Uterus (tissue), 4 donors: ENCODE results near the gene FBXO17. TPM values are rescaled to one million over a fixed set of nuclear protein-coding genes. Genes with fewer than 3 reads are reported as not detected.
A peak's percentile ranks its signal among the peaks of the same experiment; 100 is the strongest.

Experiments
- DNase-seq, 2 donors: peaks; one replicate each; pipeline ENCODE4 v3.0.0-alpha.2; 2019 to 2020
- H3K27ac ChIP-seq, 2 donors: fragments of 200-600 bp; sonication (generic); 1 replicate in 1 of 2; 2 replicates in 1 of 2; pipeline ENCODE4 v1.5.1; 2016 to 2018
- H3K27me3 ChIP-seq, 2 donors: fragments of 200-600 bp; sonication (generic); one replicate each; pipeline ENCODE4 v1.5.1; 2018 to 2019; ENCODE audit warnings: control low read depth in 1 of 2
- H3K36me3 ChIP-seq, 2 donors: fragments of 200-600 bp; sonication (generic); one replicate each; pipeline ENCODE4 v1.5.1; 2019; ENCODE audit warnings: control low read depth in 1 of 2
- H3K4me1 ChIP-seq, 2 donors: fragments of 200-600 bp; sonication (generic); one replicate each; pipeline ENCODE4 v1.5.1; 2018 to 2019; ENCODE audit warnings: control low read depth in 1 of 2
- H3K4me3 ChIP-seq, 2 donors: fragments of 200-600 bp; sonication (generic); 1 replicate in 1 of 2; 2 replicates in 1 of 2; pipeline ENCODE4 v1.5.1; 2018 to 2019; ENCODE audit warnings: mild to moderate bottlenecking in 1 of 2
- H3K9me3 ChIP-seq, 2 donors: fragments of 200-600 bp; sonication (generic); one replicate each; pipeline ENCODE4 v1.5.1; 2019; ENCODE audit warnings: control low read depth in 1 of 2
- CTCF ChIP-seq, 4 experiments: fragments of 200-600 bp in 2 of 4; fragments of 450-650 bp in 2 of 4; sonication (generic) in 2 of 4; IDR thresholded peaks; one replicate each; pipeline ENCODE4 v1.5.1; 2016 to 2019; ENCODE audit warnings: antibody characterized with exemption in 4 of 4, mild to moderate bottlenecking in 2 of 4, moderate library complexity in 1 of 4
- POLR2A ChIP-seq, 2 donors: fragments of 450-650 bp; IDR thresholded peaks; one replicate each; pipeline ENCODE4 v1.6.1; 2016; ENCODE audit warnings: antibody characterized with exemption in 2 of 2, mild to moderate bottlenecking in 1 of 2, moderate library complexity in 1 of 2
- intact Hi-C: fragments of 100-400 bp; cut with DNase I; formaldehyde crosslinking; loops from one replicate; pipeline ENCODE4 v1.15.1; 2023; ENCODE audit warnings: low total_unique reads
- total RNA-seq, 4 donors: library from RNA; depleted of rRNA in 3 of 4; stranded (reverse); fragments of >200 nt in 3 of 4; gene quantifications; one replicate each; pipeline versions ENCODE4 v1.1.0 to v1.2.4, GENCODE V29; 2014 to 2023
- donor health status: DM: yes; HTN: yes; CAD: no.

FBXO17 gene
- total RNA-seq, 4 donors from 2014 or later = 3.8 to 47.6 (median 36.7) TPM

- TF ChIP-seq POLR2A (IDR thresholded peaks at IDR 0.05) = no peak
- TF ChIP-seq CTCF (IDR thresholded peaks at IDR 0.05) = no peak
- no peaks in the 10 kb centered on the region for H3K36me3 ChIP-seq
- no peaks in the 10 kb centered on the region for H3K27me3 ChIP-seq
- H3K4me1 ChIP-seq = no peaks in the 10 kb centered on the region
- no peak overlapping the region for H3K4me3 ChIP-seq
- intact Hi-C loops = no loop called here
- no peak for DNase-seq
- H3K9me3 ChIP-seq = no peaks in the 10 kb centered on the region
- no peak overlapping the region for H3K27ac ChIP-seq
Observed at GRCh38 chr19:38980583-38981374, 5.2 kb upstream of the FBXO17 start.

- Histone ChIP-seq H3K4me1 (no peaks in the 10 kb centered on the region), H3K4me3 (no peak overlapping the region), H3K36me3 (no peaks in the 10 kb centered on the region), H3K27me3 (no peaks in the 10 kb centered on the region), H3K27ac (no peak overlapping the region), H3K9me3 (no peaks in the 10 kb centered on the region)
- TF ChIP-seq POLR2A (IDR thresholded peaks at IDR 0.05) (no peak), CTCF (IDR thresholded peaks at IDR 0.05) (no peak)
- intact Hi-C loops = no loop called here
- DNase-seq = no peak
Observed at GRCh38 chr19:38979812-38980211, 4.3 kb upstream of the FBXO17 start.

- Histone ChIP-seq H3K4me3 (no peak overlapping the region), H3K27ac (no peak overlapping the region), H3K4me1 (no peaks in the 10 kb centered on the region), H3K36me3 (no peaks in the 10 kb centered on the region), H3K9me3 (no peaks in the 10 kb centered on the region), H3K27me3 (no peaks in the 10 kb centered on the region)
- no peak for DNase-seq
- intact Hi-C loops = no loop called here
- TF ChIP-seq CTCF (IDR thresholded peaks at IDR 0.05) (no peak), POLR2A (IDR thresholded peaks at IDR 0.05) (no peak)
Observed at GRCh38 chr19:38978326-38978689, 2.8 kb upstream of the FBXO17 start.

- no peaks in the 10 kb centered on the region for H3K4me1 ChIP-seq
- no peak for DNase-seq
- TF ChIP-seq CTCF (IDR thresholded peaks at IDR 0.05) (no peak), POLR2A (IDR thresholded peaks at IDR 0.05) (no peak)
- H3K9me3 ChIP-seq = no peaks in the 10 kb centered on the region
- H3K36me3 ChIP-seq = no peaks in the 10 kb centered on the region
- H3K4me3 ChIP-seq = no peak overlapping the region
- H3K27ac ChIP-seq = no peak overlapping the region
- intact Hi-C loops = no loop called here
- H3K27me3 ChIP-seq = no peaks in the 10 kb centered on the region
Observed at GRCh38 chr19:38977445-38978325, 2.1 kb upstream of the FBXO17 start.

- Histone ChIP-seq H3K27ac (peak overlapping the region; percentile 94 to 96), H3K4me1 (no peaks in the 10 kb centered on the region), H3K4me3 (peak overlapping the region; percentile 72 to 75), H3K36me3 (no peaks in the 10 kb centered on the region), H3K9me3 (no peaks in the 10 kb centered on the region), H3K27me3 (no peaks in the 10 kb centered on the region)
- TF ChIP-seq CTCF (IDR thresholded peaks at IDR 0.05) = no peak
- no peak for TF ChIP-seq POLR2A (IDR thresholded peaks at IDR 0.05)
- DNase-seq = peak in 1 of 2 donors; percentile 51
- intact Hi-C loops = no loop called here
Observed at GRCh38 chr19:38975861-38976271, 324 bp upstream of the FBXO17 start.
